HG03060 (cell line): ENCODE results near the gene DUSP28.
"Not testable (repeated sequence)": the region's sequence is repeated elsewhere in the genome, so short reads cannot be mapped to it uniquely, and the experiment has no call there.

ENCODE experiments used
- ATAC-seq: cut with Tn5 transposase; IDR thresholded peaks from one replicate; pipeline ENCODE4 v1.9.1; 2021; ENCODE audit warnings: low read depth, moderate number of reproducible peaks; ENCODE audit not compliant: unreplicated experiment

Gene DUSP28

GRCh38 chr2:240558236-240558761 is 1.9 kb upstream of the DUSP28 start:
- ATAC-seq = no peak

GRCh38 chr2:240559286-240559685 is 871 bp upstream of the DUSP28 start:
- ATAC-seq = no peak

GRCh38 chr2:240560480-240561324 is 545 bp downstream of the DUSP28 start:
- peak; percentile 29 for ATAC-seq

GRCh38 chr2:240561325-240561971 is 1.3 kb downstream of the DUSP28 start:
- ATAC-seq = no peak

- not testable (repeated sequence) for ATAC-seq
Observed at GRCh38 chr2:240563231-240563630, 3.1 kb downstream of the DUSP28 start.

- no peak for ATAC-seq
Observed at GRCh38 chr2:240563951-240564560, 3.9 kb downstream of the DUSP28 start.

- ATAC-seq = no peak
Observed at GRCh38 chr2:240564561-240565332, 4.6 kb downstream of the DUSP28 start.

- peak; percentile 34 for ATAC-seq
Observed at GRCh38 chr2:240565333-240566202, 5.4 kb downstream of the DUSP28 start.

- peak; percentile 28 for ATAC-seq
Observed at GRCh38 chr2:240566203-240567136, 6.3 kb downstream of the DUSP28 start.

GRCh38 chr2:240567137-240567871 is 7.1 kb downstream of the DUSP28 start:
- no peak for ATAC-seq

GRCh38 chr2:240567872-240568677 is 7.9 kb downstream of the DUSP28 start, which contains the start of gene RNPEPL1:
Gene RNPEPL1 (plus strand): TSS chr2:240568484. CDS start chr2:240568587, 103 bp downstream.
- no peak for ATAC-seq

- no peak for ATAC-seq
Observed at GRCh38 chr2:240568678-240569522, 8.7 kb downstream of the DUSP28 start.

- no peak for ATAC-seq
Observed at GRCh38 chr2:240569523-240569997, 9.4 kb downstream of the DUSP28 start.

GRCh38 chr2:240569998-240570530 is 9.9 kb downstream of the DUSP28 start:
- ATAC-seq = no peak

GRCh38 chr2:240570531-240571313 is 10.6 kb downstream of the DUSP28 start:
- ATAC-seq = no peak
